Measurements from ENCODE around the gene ZNF22. TPM values are rescaled to one million over a fixed set of nuclear protein-coding genes. Genes with fewer than 3 reads are reported as not detected.

The ZNF22 gene
- total RNA-seq, 1 experiment from 2014 or later, result 36.9 TPM

- Histone ChIP-seq H2BK15ac (ENCODE audit: low read depth, low read length) (no peak overlapping the region), H3K9me3 (ENCODE audit: control insufficient read depth, low read depth, low read length) (no peaks in the 10 kb centered on the region), H2BK5ac (ENCODE audit: insufficient read length, low read length) (no peak overlapping the region), H3K27me3 (ENCODE audit: insufficient read depth, low read length) (no peaks in the 10 kb centered on the region), H2BK20ac (ENCODE audit: low read depth, low read length, poor library complexity, severe bottlenecking) (no peak overlapping the region), H2AFZ (ENCODE audit: low read length) (no peak overlapping the region), H3K4ac (ENCODE audit: low read depth, low read length) (no peak overlapping the region), H3K23me2 (ENCODE audit: insufficient read length, low read depth, low read length, poor library complexity, severe bottlenecking) (peaks cover 11% of the 10 kb centered on the region), H3K79me1 (ENCODE audit: insufficient read depth, low read depth, low read length, poor library complexity, severe bottlenecking) (no peaks in the 10 kb centered on the region), H3K27ac (ENCODE audit: insufficient read length, low read depth, low read length) (no peak overlapping the region), H3K18ac (ENCODE audit: insufficient read length, low read depth, low read length) (no peak overlapping the region), H2AK5ac (ENCODE audit: insufficient read length, low read length) (no peak overlapping the region), H3K14ac (ENCODE audit: insufficient read depth, low read length) (no peak overlapping the region), H3K56ac (ENCODE audit: insufficient read length, low read depth, low read length) (no peak overlapping the region), H2BK120ac (ENCODE audit: low read depth, low read length, poor library complexity, severe bottlenecking) (no peak overlapping the region), H2BK12ac (ENCODE audit: insufficient read length, low read depth, low read length) (no peak overlapping the region), H3K4me2 (ENCODE audit: insufficient read depth, insufficient read length, low read length) (peak overlapping the region; percentile 70), H4K91ac (ENCODE audit: insufficient read length, low read depth, low read length) (no peak overlapping the region), H3K9ac (ENCODE audit: extremely low read depth, insufficient read length, low read length) (no peak overlapping the region), H3K79me2 (ENCODE audit: insufficient read depth, low read length) (no peaks in the 10 kb centered on the region), H4K8ac (replicated peaks; ENCODE audit: insufficient read length, low read depth, low read length) (no peak overlapping the region), H4K20me1 (ENCODE audit: control insufficient read depth, insufficient read depth, insufficient read length) (no peaks in the 10 kb centered on the region), H4K5ac (ENCODE audit: insufficient read length, low read depth, low read length) (no peak overlapping the region), H3K4me1 (ENCODE audit: insufficient read depth, low read length) (peaks cover 21% of the 10 kb centered on the region; the same call in 1 of the 2 replicates), H3T11ph (ENCODE audit: low read length) (no peak overlapping the region), H3K23ac (ENCODE audit: insufficient read length, low read depth, low read length) (no peak overlapping the region)
- TF ChIP-seq, protein P1, sequence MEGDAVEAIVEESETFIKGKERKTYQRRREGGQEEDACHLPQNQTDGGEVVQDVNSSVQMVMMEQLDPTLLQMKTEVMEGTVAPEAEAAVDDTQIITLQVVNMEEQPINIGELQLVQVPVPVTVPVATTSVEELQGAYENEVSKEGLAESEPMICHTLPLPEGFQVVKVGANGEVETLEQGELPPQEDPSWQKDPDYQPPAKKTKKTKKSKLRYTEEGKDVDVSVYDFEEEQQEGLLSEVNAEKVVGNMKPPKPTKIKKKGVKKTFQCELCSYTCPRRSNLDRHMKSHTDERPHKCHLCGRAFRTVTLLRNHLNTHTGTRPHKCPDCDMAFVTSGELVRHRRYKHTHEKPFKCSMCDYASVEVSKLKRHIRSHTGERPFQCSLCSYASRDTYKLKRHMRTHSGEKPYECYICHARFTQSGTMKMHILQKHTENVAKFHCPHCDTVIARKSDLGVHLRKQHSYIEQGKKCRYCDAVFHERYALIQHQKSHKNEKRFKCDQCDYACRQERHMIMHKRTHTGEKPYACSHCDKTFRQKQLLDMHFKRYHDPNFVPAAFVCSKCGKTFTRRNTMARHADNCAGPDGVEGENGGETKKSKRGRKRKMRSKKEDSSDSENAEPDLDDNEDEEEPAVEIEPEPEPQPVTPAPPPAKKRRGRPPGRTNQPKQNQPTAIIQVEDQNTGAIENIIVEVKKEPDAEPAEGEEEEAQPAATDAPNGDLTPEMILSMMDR (conservative IDR thresholded peaks at IDR 0.05), result no peak; the same call in 2 of the 3 replicates
- H3K4me3 Mint-ChIP-seq, result peak overlapping the region; percentile 78 to 79
- peaks cover 5 to 11% (median 7%) of the 10 kb centered on the region in 3 experiments; a peak in 6 of 7 replicates for H3K36me3 Mint-ChIP-seq (ENCODE audit: insufficient read depth in 1 of 3, low read depth in 3 of 3)
- peaks cover 13% of the 10 kb centered on the region for H3K27me3 Mint-ChIP-seq (ENCODE audit: low read depth)
- H3K9me3 Mint-ChIP-seq, result no peaks in the 10 kb centered on the region
- WGBS (ENCODE audit: extremely low coverage, insufficient read length, low lambda C conversion rate), result no CpG with 5 or more reads among the region's 8 CpGs
- no peak for DNase-seq
- H3K4me1 Mint-ChIP-seq, result peaks cover 63 to 64% of the 10 kb centered on the region in 2 experiments
- no peak overlapping the region for H3K27ac Mint-ChIP-seq
Measured at GRCh38 chr10:44960088-44960460, 40.6 kb upstream of the ZNF22 start.

Data from H9 (cell line).